HG03432 (cell line): ENCODE data around the gene SNX9.
"Not testable (repeated sequence)": the region's sequence is repeated elsewhere in the genome, so short reads cannot be mapped to it uniquely, and the experiment has no call there.

ENCODE experiments used
- ATAC-seq: cut with Tn5 transposase; IDR thresholded peaks from one replicate; pipeline ENCODE4 v1.9.1; 2021; ENCODE audit warnings: mild to moderate bottlenecking, moderate library complexity; ENCODE audit not compliant: unreplicated experiment

The SNX9 gene

GRCh38 chr6:157967020-157967419, 144.0 kb downstream of the SNX9 start:
- no peak for ATAC-seq

DNA sequence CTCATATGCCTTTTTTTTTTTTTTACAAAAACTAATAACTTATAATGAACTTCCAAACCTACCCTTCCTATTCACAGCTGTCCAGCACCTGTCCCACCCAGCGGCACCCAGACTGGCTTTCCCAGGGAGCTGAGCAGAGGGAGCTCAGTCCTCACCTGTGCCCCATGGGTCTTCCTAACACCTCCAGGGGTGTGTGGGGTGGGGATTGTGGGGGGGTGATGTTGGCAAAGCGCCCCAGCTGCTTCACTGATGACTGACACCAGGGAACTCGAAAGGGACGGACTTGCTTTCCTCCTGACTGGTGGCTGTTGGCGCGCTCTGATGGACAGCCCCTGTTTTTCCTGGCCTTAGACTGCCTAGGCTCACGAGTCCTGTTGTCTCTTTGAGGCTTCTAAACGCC, 144.4 kb downstream of the SNX9 start:
- ATAC-seq = no peak

GRCh38 chr6:157972177-157972576, 149.1 kb downstream of the SNX9 start:
- not testable (repeated sequence) for ATAC-seq

DNA sequence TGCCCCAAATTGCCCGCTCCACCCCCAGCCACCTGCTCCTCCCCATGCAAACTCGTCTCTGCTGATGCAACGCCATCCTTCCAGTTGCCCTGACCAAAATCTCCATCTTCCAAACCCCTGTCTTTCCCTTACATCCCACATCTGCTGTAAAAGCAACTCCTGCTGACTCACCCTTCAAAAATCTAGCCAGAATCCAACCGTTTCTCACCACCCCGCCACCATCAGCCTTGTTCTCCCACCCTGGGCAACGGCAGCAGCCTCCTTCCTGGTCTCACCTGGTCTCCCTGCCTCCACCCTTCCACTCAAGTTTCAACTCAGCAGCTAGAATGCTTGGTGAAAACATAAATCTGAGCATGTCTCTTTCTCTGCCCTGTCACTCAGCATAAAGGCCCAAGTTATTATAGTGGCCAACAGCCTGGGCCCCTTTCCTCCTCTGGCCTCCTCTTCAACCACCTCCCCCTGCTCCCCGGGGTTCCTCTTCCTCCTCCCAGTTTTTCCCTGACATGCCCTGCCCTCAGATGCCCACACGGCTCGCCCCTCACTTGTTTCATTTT, 151.4 kb downstream of the SNX9 start:
- no peak for ATAC-seq

DNA sequence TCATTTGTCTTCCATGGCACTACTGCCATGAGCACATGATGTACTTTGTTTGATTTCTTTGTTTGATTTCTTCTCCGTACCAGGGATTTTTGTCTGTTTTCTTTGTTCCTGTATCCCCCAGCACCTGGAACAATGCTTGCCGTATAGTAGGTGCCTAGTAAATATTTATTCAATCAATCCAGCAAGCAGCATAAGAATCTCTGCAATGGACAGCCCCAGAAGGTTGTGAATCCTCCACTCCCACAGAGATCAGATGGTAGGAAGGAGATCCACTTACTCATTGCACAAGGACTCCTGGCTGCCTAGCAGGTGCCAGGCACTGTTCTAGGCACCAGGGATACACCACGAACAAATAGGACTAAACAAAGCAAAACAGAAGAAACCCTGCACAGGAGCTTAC, 151.9 kb downstream of the SNX9 start:
- ATAC-seq = no peak

- ATAC-seq = no peak
Measured at GRCh38 chr6:157975456-157975855, 152.4 kb downstream of the SNX9 start.

DNA sequence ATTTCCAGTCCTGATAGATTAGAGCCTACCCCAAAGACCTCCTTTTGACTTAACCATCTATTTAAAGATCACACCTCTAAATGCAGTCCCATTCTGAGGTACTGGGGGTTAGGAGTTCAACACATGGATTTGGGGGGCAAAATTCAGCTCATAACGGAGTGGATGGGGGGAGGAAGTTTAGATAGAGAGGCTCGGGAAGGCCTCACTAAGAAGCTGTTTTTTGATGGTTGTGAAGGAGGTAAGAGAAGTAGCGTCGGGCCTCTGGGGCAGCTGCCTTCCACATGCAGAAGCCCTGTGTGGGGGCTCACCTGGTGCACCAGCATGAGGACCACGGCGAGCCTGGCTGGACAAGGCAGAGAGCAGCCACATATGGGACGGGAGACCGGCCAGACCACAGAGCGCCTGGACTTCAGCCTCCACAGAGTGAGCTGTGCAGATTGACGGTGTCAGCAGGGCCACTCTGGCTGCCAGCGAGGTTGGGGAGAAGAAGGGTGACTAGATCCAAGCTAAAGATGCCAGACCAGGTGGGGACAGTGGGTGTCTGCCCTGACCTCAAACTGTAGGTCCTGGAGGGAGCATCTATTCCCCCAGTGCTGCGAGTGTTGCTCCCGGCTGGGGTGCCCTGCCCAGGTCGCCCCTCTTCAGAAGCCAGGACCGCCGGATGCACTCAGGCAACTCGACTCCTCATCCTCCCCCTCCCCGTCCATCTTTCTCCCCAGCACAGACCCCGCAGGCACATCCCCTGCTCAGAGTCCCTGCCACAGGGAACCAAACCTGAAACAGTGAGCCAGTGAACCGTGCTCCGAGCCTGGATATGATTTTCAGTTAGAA, 153.5 kb downstream of the SNX9 start:
- ATAC-seq = no peak

DNA sequence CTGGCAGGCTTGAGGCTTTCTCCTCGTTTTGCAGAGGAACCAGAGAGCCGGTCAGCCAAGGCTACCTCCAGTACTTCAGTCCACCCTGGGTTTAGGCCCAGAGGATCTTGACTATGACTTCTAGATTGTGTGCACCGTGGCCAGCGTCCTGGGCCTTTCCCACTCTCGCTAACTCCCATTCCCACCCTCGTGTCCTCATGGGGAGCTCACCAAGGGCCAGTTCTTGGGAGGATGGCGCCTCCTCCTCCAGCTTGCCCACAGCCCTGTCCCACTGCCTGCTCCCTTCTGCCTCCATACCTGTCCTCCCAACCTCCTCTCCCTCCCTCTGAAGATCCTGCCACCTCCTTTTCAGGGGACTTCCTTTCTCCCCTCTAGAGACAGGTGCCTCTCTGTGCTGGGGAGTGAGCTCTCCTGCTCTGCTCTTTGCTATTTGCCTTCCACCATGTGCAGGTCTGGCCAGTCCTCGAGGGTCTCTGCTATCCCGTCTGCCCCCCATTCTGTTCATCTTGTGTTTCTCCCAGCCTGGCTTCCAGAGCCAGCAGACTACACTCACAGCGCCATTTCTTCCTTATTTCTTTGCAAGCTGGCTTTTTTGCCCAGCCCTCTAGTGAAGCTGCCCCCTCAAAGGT, 154.2 kb downstream of the SNX9 start:
- no peak for ATAC-seq

DNA sequence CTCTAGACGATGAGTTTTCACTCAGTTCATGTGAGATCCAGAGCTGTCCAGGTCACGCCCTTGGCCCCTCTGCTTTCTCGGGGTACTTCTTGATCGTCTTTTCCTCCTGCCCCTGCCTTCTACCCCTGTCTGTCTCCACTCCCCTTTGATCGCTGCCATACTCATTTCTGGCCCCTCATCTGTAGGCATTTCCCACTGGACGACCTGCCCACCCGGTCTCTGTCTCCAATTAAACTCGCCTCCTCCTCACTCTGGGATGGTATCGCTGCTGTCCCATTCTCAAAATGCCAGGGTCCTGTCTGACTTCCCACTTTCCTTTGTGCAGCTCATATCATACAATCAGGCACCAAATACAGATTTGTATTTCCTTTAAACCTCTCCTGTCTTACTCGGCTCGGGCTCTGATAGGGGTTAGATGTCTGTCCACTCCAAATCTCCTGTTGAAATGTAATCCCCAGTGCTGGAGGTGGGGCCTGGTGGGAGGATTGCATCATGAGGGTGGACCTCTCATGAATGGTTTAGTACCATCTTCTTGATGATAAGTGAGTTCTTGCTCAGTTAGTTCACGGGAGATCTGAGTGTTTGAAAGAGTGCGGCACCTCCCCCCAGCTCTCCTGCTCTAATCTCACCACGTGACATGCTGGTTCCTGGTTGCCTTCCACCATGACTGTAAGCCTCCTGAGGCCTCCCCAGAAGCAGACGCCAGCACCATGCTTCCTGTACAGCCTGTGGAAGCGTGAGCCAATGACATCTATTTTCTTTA, 155.2 kb downstream of the SNX9 start:
- ATAC-seq = no peak

GRCh38 chr6:157980288-157981131, 157.5 kb downstream of the SNX9 start:
- peak; percentile 2 for ATAC-seq

DNA sequence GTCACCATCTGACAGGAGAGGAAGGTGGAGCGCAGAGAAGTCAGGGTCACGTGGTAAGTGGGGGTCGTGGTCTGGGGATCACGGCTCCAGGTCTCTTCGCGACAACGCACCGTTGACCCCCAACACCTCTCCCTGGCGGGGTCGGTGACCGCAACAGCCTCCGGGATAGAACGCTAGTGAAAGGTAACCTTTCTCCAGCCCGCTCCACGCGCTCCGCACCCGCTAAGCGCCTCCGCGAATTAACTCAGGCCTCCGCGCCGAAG, 158.0 kb downstream of the SNX9 start:
- ATAC-seq = peak; percentile 39

- ATAC-seq = peak; percentile 86
Measured at GRCh38 chr6:157981395-157982101, 158.5 kb downstream of the SNX9 start, which contains the start of gene SYNJ2. SYNJ2 (plus strand) TSS chr6:157981863; CDS start chr6:157981962, 99 bp downstream.

DNA sequence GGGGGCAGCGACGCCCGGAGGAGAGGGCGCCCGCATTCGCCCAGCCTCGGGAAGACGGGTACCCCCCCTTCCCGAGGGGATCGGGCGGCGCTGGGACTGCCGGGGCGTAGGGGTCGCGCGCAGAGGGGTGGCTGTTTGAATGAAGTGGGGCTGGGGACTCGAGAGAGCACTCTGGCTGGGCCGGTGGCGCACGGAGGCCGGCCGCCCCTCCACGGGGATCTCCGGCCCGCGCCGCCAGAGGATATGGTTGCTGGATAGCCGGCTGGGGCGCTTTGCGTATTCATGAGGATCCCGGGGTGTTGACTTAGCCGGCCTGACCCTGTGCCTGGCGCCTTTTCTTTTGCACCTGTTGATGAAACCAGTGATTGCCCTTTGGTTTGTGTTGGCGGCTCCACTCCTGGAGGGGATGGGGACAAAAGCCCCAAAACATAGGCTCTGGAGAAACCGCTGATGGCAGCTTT, 159.1 kb downstream of the SNX9 start:
- peak; percentile 38 for ATAC-seq

DNA sequence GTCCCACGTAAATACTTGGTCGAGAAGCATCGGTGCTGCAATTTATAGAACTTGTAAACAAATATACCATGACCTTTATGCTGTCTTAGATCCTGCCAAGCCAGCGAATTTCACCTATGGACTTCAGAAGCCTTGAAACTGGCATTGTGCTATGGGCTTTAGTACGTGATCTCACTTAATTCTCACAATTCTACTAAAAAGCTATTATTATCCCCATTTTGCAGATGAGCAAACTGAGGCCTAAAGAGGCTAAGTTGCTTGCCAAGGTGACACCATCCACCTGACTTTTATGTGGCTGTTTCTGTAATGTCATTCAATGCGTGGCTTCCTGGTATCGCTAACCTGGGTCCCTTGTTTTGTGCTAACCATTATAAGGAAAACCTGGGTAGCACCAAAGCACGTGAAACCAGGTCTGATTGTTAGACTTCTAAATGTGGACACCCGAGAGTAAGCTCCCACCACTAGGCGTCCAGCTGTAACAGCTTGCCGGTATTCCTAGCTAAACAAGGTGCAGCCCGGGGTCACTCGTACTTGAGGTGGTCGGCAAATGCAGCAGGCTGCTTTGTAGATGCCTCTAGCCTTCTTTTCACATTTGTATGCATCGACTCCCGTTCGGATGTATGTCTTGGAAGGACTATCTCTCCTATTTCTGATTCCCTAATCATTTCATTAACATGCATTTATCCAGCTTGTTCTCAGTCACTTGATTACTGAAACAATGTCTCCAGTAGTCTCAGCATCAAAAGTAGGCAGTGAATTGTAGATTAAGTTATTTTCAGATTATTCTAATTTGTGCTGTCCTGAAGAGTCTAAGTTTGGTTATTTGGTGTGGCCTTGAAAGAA, 159.7 kb downstream of the SNX9 start:
- ATAC-seq = no peak

DNA sequence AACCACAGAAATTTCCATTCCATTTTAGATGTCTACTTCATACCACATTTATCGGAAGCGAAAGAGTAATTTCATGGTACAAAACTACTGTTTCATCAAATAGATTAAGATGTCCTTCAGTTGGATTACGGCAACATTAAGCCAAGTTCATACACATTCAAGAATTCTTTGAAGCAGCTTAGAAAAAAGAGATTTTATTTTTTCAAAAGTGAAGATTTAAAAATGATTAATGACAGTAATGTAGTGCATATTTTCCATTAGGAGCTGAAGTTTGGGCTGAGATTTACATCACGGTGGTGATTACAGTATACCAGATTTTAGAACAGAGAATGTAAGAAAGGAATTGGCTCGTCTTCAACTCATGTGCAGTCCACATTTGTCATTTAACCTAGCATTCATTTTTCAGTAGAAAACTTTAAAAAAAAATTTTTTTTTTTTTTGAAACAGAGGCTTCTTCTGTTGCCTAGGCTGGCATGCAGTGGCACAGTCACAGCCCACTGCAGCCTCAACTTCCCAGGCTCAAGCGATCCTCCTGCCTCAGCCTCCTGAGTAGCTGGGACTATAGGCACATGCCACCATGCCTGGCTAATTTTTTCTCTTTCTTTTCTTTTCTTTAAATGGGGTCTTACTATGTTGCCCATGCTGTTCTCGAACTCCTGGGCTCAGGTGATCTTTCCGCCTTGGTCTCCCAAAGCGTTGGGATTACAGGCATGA, 160.5 kb downstream of the SNX9 start:
- no peak for ATAC-seq

- no peak for ATAC-seq
Measured at GRCh38 chr6:157984128-157984527, 161.1 kb downstream of the SNX9 start.

- no peak for ATAC-seq
Measured at GRCh38 chr6:157984686-157985225, 161.7 kb downstream of the SNX9 start.
